ENCODE results near the gene MANBA.

MANBA gene

GRCh38 chr4:102616636-102617035 is 144.1 kb downstream of the MANBA start:
- no peak for DNase-seq

- DNase-seq: no peak
These were observed 146.0 kb downstream of the MANBA start for GRCh38 chr4:102614801-102615200.

- peak; percentile 44 for DNase-seq
These were observed 147.9 kb downstream of the MANBA start for GRCh38 chr4:102612824-102613366.

GRCh38 chr4:102612210-102612609 is 148.6 kb downstream of the MANBA start:
- DNase-seq: no peak

DNA sequence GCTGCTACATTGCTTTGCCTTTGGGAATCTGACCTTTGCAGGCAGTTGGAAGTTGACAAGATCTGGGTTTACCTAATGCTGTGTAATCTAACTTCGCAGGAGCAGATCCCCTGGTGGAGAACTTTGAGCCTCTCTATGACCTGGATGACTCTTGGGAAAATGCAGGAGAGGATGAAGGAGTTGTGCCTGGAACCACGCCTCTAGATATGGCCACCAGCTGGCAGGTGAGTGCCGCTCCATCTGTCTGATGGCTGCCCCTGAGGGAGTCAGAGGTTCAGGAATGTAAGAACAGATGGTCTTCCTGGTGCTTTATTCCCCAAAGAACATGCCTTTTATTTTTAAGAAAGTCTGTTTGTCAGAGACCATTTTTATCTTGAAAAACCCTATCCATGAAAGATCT is 150.3 kb downstream of the MANBA start:
- no peak for DNase-seq

DNA sequence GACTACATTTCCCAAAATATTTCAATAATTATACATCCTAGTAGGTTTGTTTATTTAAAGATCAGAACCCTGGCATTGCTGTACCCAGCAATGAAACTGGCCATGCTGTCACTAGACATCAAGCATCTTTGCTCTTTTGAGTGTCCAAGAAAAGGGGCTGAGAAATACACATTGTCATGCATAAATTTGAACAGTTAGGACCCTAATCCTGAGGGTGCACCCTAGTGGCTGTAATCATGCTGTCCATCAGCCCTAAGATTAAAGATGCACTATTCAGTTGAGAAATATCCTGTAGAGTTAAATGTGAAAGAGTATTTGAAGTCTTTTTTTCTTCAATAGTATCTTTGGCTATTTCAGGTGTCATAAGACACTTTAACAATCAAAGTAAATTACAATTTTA is 150.8 kb downstream of the MANBA start:
- DNase-seq: no peak

GRCh38 chr4:102608190-102608589 is 152.6 kb downstream of the MANBA start:
- no peak for DNase-seq

DNA sequence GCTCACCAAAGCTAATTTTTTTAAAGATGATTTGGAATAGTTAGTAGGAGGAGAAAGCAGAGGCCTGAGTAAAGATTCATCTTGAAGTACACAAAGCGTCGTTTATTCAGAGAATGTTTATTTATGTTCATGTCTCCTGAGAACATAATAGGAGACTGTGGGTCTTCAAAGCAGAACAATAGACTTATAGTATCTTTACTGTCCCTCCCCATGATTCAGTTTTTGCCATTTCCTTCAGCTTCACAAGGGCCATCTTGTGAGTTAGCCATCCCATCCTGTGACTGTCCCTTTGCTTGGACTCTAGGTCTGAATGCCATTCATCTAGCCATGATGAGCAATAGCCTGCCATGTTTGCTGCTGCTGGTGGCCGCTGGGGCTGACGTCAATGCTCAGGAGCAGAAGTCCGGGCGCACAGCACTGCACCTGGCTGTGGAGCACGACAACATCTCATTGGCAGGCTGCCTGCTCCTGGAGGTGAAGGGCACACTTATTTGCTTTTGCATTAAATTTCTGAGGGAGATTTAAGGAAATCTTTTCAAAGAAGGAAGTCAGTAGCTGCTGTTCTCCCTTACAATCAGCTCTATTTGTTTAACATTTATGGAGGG is 153.8 kb downstream of the MANBA start:
- DNase-seq: no peak

DNA sequence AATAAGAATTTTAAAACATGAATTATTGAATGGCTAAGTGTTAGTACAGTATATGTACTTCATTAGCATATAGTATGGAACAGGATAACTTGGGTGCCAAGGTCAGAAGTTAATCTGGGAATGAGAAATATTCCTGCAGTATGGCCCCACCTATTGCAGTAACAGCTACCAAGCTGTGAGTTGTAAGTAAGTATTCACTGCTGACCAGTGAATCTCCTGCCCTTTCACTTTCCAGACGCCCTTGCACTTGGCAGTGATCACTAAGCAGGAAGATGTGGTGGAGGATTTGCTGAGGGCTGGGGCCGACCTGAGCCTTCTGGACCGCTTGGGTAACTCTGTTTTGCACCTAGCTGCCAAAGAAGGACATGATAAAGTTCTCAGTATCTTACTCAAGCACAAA is 154.5 kb downstream of the MANBA start:
- no peak for DNase-seq

GRCh38 chr4:102604222-102604940 is 156.4 kb downstream of the MANBA start:
- no peak for DNase-seq

- DNase-seq: no peak
These were observed 159.1 kb downstream of the MANBA start for GRCh38 chr4:102601586-102602227.

DNA sequence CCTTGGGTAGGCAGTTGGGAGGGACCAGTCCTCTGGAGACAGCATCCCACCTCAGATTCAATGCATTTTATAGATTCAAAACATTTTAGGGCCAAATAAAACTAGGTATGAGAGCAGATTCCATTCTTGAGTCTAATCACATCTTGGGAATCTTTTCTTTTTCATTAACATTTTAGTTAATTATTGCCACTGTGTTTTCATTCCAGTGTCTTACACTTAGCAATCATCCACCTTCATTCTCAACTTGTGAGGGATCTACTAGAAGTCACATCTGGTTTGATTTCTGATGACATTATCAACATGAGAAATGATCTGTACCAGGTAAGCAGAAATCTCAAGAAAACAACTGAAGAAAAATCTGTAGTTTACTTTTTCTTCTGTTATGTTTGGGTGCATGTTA is 160.1 kb downstream of the MANBA start:
- no peak for DNase-seq

DNA sequence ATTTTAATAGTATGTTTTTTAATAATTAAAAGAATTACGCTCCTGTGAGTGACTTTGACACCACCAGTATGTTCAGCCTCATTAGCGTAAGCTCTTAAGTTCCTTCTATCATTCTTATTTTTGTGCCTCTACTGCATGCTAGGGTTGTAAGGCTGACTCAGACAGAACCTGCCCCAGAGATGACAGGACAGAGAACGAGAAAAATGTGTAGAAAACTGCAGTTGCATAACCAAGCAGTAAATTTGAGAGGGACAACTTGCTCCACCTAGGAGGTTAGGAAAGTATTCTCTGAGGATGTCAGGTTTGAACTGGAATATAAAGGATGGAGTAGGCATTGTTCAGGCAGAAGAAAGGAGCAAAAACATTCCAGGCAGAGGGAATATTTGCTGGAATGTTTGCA is 160.9 kb downstream of the MANBA start:
- no peak for DNase-seq

GRCh38 chr4:102599455-102599854 is 161.3 kb downstream of the MANBA start:
- DNase-seq: no peak

GRCh38 chr4:102598762-102599374 is 161.9 kb downstream of the MANBA start:
- DNase-seq: no peak

DNA sequence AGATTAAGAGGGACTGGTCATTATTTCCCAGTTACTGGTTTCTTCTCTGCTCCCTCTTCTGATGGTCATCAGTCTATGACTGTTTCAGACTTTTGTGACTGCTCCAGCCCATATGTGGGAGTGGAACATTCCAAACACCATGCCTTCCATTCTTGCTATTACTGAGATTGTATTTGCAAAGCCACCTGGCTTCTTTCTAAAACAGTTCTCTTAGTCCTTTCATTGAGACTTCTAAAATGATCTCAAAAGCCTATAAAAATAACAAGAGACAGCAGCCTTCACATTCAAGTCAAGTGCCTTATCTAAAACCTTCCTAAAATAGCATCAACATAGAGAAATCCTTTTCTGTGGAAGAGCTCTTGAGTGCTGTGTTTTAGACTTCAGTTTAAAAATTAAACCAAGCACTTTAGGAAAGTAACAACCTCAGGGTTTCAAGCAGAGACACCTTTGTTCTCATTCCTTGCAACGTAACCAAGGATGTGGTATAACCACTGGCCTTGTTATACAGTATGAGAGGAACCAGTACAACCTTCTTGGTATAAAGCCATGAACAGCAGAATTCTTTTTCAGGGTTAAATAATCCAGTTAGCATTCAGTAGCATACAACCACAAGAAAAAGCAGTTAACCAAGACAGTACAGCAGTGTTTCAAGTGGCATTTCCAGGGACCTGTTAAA is 162.5 kb downstream of the MANBA start:
- no peak for DNase-seq

DNA sequence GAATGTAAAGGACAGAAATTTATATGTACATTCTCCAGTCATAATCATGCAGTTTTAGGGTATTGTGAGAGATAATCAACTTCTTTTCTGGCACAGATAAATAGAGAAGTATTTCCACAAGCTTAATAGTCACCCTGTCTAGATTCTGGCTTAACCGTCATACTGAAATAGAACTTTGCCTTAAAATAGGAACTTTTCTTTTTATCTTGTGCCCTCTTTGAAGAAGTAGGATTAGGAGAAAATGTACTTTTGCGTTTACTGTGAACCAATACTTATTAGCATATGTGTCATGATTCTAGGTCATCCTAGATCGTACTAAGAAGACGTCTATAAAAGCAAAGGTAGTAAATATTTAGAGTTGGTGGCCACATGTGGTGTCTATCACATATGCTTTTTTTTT is 164.2 kb downstream of the MANBA start:
- no peak for DNase-seq

- DNase-seq: no peak
These were observed 166.8 kb downstream of the MANBA start for GRCh38 chr4:102594000-102594399.

DNA sequence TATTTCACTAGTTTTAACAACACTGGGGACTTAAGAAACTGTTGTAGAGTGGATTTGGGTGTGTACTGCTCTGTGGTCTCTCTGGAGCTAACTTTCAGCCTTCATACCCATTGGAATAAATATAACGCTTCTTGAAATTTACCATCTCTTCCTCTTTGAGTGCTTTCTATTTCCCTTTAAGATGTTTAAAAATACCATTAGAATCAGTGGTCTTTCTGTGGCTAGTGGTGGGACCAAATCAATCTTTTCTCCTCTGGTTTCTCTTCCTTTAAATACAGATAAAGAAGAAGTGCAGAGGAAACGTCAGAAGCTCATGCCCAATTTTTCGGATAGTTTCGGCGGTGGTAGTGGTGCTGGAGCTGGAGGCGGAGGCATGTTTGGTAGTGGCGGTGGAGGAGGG is 167.6 kb downstream of the MANBA start:
- no peak for DNase-seq

DNA sequence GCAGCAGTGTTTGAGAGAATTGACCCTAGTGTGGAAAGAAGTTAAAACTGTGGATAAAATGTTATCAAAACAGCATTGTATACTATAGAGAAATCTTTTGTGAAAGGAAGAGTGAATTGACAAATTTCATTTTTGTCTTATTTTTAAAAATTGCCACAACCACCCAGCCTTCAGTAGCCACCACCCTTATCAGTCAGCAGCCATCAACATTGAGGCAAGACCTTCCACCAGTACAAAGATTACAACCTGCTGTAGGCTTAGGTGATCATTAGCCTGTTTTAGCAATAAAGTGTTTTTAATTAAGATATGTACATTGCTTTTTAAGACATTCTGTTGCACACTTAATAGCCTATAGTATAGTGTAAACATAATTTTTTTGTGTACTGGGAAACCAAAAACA is 168.5 kb downstream of the MANBA start:
- no peak for DNase-seq

GRCh38 chr4:102589743-102590142 is 171.0 kb downstream of the MANBA start:
- DNase-seq: no peak

- peak; percentile 34 for DNase-seq
These were observed 174.1 kb downstream of the MANBA start for GRCh38 chr4:102586644-102587021.

- no peak for DNase-seq
These were observed 174.6 kb downstream of the MANBA start for GRCh38 chr4:102586002-102586643.
